LNCaP clone FGC (cell line): ENCODE results near the gene HCN2.

ENCODE experiments used
- DNase-seq: peaks from one replicate; pipeline ENCODE4 v3.0.0-alpha.2; 2011; ENCODE audit warnings: low read depth
- H3K4me3 ChIP-seq: 2 replicates; pipeline ENCODE4 v1.5.1; 2011; ENCODE audit warnings: mild to moderate bottlenecking, low read depth, low read length, control low read depth
- TF ChIP-seq, protein P1 (sequence below): IDR thresholded peaks from 2 replicates; pipeline ENCODE4 v1.5.1; 2012; ENCODE audit warnings: mild to moderate bottlenecking; ENCODE audit not compliant: control insufficient read depth, insufficient read depth; ENCODE audit errors: extremely low read depth

The HCN2 gene

GRCh38 chr19:589693-590395 is at the start of gene HCN2:
Gene HCN2 (plus strand): TSS chr19:589881. CDS start chr19:589946, 65 bp downstream.
- no peak for DNase-seq
- 0 out of 2 replicates have a peak within 1 kb of the TSS, but pooled peaks have one; percentile 13 for H3K4me3 ChIP-seq
- TF ChIP-seq, protein P1, sequence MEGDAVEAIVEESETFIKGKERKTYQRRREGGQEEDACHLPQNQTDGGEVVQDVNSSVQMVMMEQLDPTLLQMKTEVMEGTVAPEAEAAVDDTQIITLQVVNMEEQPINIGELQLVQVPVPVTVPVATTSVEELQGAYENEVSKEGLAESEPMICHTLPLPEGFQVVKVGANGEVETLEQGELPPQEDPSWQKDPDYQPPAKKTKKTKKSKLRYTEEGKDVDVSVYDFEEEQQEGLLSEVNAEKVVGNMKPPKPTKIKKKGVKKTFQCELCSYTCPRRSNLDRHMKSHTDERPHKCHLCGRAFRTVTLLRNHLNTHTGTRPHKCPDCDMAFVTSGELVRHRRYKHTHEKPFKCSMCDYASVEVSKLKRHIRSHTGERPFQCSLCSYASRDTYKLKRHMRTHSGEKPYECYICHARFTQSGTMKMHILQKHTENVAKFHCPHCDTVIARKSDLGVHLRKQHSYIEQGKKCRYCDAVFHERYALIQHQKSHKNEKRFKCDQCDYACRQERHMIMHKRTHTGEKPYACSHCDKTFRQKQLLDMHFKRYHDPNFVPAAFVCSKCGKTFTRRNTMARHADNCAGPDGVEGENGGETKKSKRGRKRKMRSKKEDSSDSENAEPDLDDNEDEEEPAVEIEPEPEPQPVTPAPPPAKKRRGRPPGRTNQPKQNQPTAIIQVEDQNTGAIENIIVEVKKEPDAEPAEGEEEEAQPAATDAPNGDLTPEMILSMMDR: no peak

- no peak overlapping the region for H3K4me3 ChIP-seq
- TF ChIP-seq, protein P1: no peak
- DNase-seq: no peak
Observed at GRCh38 chr19:540867-541637, 48.6 kb upstream of the HCN2 start.

GRCh38 chr19:541699-542098 is 48.0 kb upstream of the HCN2 start:
- DNase-seq: no peak

DNA sequence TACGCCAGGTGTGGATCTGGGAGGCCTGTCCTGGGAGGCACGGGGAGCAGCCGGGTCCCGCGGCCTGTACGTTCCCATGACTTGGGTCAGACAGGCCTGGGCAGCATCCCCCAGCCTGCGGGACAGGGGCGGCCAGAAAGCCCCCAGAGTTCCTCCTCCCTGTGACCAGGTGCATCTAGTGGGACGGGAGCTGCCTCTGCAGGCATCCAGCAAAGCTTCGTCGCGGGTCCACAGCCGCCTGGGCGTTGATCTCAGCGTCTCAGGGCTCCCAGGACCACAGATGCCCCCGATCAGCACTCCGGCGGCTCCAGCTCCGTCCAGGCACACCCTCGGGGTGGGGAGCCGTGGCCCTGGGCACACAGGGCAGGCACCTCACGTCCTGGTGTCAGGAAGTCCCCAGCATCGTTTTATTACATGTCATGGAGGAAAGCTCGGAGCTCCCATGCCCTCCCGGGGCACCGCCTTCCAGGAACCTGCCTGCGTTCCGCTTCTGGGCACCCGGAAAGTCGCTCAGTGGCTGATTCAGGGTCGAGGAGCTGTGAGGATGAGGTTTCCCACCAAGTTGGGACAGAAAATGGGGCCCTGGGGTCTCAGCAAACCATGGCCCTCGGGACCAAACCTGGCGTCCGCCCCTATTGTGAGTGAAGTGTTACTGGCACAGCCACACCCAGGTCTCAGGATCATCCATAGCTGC is 47.4 kb upstream of the HCN2 start:
- H3K4me3 ChIP-seq: no peak overlapping the region
- no peak for DNase-seq
- TF ChIP-seq, protein P1: no peak

More at GRCh38 chr19:541699-542098, 48.0 kb upstream of the HCN2 start:
- H3K4me3 ChIP-seq: no peak overlapping the region
- TF ChIP-seq, protein P1: no peak

DNA sequence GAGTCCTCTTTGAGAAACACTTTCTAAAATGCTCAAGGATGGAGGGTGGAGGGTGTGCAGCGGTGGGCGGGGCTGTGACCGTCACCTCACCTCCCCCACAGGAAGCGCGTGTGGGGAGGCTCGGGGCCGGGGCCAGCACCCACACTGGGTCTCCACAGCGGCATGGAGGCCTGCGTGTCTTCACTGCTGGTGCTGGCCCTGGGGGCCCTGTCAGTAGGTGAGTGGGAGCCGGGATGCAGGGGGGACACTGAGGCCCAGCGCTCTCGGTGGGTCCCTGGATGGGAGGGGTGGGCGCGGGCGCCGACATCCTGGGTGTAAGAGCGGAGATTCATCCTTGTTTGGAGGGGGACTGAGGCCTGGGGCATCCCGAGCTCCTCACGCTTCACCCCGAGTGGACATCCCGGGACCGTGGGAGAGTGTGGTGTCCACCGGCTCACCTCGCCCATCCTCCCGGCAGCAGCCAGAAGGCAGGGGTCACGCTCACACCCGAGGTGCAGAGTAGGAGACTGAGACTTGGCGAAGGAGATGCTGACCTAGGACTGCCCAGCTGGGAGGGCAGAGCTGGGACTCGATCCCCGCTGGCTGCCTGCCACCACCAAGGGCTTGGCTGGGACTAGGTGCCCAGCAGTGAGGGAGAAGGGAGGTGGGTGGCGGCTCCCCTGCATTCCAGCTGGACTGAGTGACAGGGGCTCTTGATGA is 45.6 kb upstream of the HCN2 start, which contains the start of gene GZMM:
Gene GZMM, plus strand, starts transcription at position 144 of the 699 bp plus-strand sequence. Its CDS starts 19 bp downstream, at position 163.
- H3K4me3 ChIP-seq: no peak within 1 kb of the TSS
- no peak for DNase-seq
- TF ChIP-seq, protein P1: no peak

GRCh38 chr19:547117-547516 is 42.6 kb upstream of the HCN2 start:
- no peak for DNase-seq
- TF ChIP-seq, protein P1: no peak
- H3K4me3 ChIP-seq: no peak overlapping the region
